Left renal cortex interstitium (tissue), 4 donors: Measurements from ENCODE around the gene XCL1. TPM values are rescaled to one million over a fixed set of nuclear protein-coding genes. Genes with fewer than 3 reads are reported as not detected.
"Not testable (repeated sequence)": the region's sequence is repeated elsewhere in the genome, so short reads cannot be mapped to it uniquely, and the experiment has no call there.

ENCODE experiments used
- DNase-seq, 4 donors: peaks; one replicate each; pipeline ENCODE4 v3.0.0-alpha.2; 2013; ENCODE audit warnings: low read depth in 4 of 4, low spot score in 2 of 4, missing footprints in 1 of 4
- polyA plus RNA-seq, 4 donors: library from polyadenylated mRNA; unstranded; fragments of 120-200 nt; gene quantifications; one replicate each; pipeline ENCODE4 v1.2.1, GENCODE V29; 2013; ENCODE audit not compliant: insufficient read length in 4 of 4

Gene XCL1, protein sequence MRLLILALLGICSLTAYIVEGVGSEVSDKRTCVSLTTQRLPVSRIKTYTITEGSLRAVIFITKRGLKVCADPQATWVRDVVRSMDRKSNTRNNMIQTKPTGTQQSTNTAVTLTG
- polyA plus RNA-seq: not detected

DNA sequence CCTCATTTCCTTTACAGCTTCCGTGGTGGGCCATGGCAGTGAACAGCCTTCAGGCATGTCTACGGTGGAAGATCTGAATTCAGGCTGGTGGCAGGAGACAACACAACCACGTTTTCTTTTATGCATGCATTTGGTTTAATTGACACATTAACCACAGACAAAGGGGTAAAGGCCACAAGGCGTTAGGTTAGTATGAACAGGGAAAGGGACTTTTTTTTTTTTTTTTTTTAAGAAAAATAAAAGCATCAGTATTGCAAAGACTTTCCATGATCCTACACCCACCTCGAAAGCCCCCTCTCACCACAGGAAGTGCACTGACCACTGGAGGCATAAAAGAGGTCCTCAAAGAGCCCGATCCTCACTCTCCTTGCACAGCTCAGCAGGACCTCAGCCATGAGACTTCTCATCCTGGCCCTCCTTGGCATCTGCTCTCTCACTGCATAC, at the start of gene XCL1:
TSS of gene XCL1 (plus strand) at position 361 of the 444 bp plus-strand sequence. CDS start at position 394, 33 bp downstream.
- DNase-seq: not testable (repeated sequence)

DNA sequence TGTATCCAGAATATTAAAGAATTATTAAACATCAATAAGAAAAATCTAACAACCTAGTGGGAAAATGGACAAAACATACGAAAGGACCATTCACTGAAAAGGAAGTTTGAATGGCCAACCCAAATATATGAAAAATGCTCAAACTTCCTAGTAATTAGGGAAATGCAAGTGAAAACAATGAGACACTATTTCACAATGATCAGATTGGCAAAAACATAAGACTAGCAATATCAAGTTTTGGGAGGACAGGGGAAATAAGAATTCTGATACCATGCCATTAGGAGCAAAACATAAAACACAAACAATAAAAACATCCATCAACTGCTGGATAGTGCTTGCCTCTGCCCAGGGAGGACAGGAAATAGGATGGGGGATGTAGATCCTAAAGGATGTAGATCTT, 46.9 kb upstream of the XCL1 start:
- DNase-seq: peak in 1 of 4 donors; percentile 6

DNA sequence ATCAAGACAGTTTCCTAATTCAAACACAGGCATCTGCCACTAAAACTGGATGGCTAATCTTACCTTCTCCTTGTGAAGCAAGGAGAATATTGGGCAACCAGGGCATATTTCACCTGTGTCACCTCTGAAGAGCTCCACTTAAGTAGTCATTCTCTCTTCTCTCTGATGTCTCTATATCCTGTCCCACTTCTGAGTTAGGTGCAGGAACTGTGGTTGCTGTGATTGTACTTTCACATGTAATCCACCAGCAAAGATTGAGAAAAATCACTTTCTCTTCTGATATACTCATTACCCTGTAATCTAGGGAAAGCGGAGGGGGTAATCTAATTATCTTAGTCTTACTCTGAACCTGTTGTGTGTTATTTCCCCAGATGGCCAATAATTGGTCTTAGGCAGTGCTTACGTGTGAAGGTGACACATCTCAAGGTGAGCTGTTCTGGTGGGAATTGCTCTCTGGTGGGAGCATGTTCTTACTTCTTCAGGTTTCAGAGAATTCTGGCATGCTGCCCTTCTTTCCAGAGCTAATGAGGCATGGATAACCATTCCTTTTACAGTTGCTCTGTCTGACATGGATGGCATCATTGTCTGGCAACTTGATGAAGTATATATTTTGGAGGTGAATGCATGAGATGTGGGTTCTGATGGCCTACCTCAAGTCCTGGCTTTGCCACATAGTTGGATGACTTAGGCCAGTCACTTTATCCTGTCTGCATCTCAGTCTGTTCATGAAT, 44.6 kb upstream of the XCL1 start:
- DNase-seq: no peak

DNA sequence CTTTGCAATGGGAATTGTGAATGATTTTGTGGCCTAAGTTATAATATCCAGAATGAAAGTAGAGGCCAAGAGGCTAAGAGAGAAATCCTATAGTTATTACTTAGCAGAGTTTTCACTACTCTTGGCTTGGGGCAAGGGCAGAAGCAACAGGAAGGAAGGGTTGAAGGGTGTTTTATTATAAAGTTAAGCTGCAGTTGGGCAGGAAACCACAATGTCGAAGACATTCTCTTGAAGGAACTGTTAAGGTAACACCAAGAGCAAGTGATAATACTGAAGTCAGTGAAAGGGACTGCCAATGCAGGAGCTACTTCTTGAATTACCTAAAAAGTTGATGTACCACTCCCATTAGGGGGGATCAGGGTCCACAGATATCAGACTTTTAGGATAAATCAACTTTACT, 40.9 kb upstream of the XCL1 start:
- no peak for DNase-seq

DNA sequence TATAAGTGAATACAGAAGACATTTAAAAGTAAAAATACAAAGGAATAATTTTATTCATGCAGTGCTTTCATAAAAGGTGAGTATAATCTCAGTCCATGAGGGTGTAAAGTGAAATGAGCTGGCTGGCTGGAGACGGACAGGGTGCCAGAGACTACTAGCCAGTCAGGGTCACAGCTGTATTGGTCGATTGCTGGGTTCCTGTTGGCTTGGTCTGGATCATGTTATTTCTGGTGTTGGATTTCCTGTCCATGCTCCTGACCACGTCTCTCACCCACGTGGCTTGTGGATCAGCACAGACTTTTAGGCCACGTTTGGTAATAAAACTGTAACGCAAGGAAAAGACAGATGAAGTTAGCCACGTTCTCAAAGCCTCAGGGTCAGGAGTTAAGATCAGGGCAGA, 35.6 kb upstream of the XCL1 start:
- DNase-seq: not testable (repeated sequence)

DNA sequence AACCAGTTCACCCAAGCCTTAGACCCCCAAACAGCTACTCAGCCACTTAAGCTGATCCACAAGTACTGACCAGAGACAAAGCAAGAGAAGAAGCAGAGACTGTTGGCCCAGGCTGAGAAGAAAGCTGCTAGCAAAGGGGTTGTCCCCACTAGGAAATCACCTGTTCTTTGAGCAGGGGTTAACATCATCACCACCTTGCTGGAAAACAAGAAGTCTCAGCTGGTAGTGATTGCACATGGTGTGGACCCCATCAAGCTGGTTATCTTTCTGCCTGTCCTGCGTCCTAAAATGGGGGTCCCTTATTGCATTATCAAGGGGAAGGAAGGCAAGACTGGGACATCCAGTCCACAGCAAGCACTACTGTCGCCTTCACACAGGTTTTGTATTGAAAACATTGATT, 33.4 kb upstream of the XCL1 start:
- DNase-seq: not testable (repeated sequence)

DNA sequence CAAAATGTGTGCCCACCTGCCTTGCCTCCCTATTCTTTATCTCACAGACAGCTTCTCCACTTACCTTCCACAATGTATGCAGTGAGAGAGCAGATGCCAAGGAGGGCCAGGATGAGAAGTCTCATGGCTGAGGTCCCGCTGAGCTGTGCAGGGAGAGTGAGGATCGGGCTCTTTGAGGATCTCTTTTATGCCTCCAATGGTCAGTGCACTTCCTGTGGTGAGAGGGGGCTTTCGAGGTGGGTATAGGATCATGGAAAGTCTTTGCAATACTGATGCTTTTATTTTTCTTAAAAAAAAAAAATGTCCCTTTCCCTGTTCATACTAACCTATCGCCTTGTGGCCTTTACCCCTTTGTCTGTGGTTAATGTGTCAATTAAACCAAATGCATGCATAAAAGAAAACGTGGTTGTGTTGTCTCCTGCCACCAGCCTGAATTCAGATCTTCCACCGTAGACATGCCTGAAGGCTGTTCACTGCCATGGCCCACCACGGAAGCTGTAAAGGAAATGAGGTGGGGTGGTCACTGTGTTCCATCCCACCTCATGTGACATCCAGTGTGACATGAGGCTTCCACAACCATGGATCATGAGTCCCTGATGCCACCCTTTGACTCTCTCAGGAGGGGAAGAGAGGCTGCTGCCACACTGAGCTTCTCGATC, 32.4 kb upstream of the XCL1 start, which contains the start of gene XCL2:
TSS of gene XCL2 (minus strand) at position 158 of the 659 bp plus-strand sequence. CDS start at position 125, 33 bp downstream.
- DNase-seq: not testable (repeated sequence)

DNA sequence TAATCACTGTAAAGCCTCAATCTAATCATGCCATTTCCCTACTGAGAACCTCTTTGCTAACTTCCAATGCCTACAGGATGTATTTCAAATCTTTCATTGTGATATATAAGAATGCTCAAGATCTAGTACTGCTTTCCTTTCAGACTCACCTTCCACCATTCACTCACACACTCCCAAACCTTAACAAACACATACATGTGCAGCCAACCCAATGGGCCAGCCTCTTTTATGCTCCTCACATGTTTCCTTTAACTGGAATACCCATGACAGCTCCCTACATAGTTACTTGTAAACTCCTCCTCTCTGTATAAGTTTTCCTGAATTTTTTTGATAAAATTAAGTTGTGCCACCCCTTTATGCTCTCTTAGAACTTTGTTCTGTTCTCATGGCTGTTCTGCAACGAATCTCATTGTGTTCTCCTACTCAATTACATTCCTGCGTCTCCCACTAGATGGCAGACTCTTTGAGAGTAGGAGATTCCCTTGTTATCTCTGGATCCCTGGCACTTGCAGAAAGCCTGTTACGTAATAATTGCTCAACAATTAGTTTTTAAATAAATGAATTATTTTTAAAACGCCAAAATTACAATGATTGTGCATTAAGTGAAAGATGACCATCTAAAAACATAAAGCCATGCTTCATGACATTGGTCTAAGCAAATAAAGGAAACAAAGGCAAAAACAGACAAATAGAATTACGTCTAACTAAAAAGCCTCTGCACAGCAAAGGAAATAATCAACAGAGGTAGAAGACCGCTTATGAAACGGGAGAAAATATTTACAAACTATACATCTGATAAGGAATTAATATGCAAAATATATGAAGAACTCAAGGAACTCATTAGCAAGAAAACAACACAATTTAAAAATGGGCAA, 30.5 kb upstream of the XCL1 start:
- DNase-seq: not testable (repeated sequence)

DNA sequence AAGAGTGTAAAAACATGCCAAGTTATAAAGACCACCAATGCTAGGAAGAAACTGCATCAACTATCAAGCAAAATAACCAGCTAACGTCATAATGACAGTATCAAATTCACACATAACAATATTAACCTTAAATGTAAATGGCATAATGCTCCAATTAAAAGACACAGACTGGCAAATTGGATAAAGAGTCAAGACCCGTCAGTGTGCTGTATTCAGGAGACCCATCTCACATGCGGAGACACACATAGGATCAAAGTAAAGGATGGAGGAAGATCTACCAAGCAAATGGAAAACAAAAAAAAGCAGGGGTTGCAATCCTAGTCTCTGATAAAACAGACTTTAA, 29.9 kb upstream of the XCL1 start:
- DNase-seq: not testable (repeated sequence)

DNA sequence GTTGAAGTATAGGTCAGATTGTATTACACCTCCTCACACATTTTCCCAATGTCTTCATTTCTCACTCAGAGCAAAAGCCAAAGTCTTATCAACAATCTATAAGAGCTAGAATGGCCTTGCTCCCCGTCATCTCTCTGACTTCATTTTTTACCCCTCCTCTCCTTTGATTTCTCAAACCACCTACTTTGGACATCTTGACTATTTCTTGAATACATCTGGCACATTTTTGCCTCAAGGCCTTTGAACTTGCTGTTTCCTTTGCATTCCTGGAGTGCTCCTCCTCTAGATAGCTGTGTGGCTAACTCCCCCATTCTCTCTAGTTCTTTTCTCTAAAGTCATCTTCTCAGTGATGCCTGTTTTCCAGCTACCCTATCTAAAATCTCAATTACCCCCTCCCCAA, 25.4 kb upstream of the XCL1 start:
- no peak for DNase-seq

DNA sequence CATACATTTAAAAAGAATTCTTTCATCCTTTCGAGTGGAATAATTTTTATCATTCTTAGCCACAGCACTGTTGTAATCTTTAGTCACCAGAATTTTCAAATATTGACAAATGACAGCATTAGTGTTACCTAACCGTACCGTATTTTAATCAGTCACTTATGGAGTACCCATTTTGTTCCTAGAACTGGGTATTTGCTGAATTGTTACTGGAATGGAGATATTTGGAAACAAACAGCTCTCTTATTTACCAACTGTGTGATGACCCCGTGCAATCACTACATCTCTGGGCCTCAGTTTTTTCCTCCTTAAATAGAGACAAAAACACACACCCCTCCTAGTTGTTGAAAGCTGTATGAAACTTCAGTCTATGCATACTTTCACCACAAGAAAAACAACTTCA, 24.7 kb upstream of the XCL1 start:
- DNase-seq: no peak

DNA sequence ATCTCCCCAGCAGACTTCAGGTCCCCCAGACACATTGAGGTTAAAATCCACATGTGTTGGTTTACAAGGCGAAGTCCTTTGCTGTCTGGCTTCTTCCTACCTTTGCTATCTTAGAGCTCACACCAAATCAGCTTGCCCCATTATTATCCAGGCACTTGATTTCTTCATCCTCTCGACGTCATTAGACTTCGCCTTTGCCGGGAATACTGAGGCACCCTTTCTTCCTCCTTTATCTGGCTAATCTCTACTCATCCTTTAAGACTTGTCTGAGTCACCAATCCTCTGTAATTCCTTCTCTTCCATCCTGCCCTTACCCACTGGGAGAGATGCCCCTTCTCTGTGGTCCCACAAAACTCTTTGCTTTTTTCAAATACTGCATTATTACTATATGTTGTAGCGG, 23.4 kb upstream of the XCL1 start:
- DNase-seq: no peak

DNA sequence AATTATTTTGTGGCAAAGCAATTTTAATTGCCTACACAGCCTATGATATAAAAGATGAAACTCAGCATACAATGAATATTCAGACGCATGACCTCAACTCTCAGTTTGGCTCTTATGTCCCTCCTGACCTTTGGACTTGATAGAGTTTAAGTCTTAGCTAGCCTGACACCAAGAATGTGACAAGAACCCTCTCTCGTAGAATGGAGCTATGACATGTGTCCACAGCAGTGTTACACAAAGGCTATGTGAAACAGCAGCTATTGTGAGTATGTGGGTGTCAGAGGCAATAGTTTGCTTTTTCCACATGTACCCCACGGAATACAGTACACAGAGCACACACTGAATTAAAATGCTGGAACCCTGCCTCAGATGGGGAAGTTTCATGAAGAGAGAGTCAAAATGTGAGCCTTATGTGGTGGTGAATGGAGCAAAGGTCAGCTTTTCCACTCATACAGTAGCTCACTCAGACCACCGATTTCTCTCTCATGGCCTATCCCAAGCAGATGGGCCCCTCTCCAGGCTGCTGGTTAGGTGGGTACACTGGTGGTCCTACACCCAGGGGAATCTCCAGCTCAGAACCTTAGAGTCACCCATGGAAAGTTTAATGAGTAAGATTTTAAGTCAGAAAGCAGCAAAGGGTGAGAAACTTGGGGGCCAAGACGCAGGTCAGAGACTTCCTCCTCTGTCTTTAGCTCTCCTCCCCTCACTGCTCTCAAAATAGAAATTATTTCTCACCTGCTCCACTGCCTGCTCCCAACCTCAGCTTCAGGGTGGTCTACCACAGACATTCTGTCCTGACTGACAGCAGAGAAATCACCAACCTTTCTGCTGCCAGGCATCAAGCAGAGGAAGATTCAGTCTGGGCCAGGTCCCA, 22.5 kb upstream of the XCL1 start:
- DNase-seq: no peak

DNA sequence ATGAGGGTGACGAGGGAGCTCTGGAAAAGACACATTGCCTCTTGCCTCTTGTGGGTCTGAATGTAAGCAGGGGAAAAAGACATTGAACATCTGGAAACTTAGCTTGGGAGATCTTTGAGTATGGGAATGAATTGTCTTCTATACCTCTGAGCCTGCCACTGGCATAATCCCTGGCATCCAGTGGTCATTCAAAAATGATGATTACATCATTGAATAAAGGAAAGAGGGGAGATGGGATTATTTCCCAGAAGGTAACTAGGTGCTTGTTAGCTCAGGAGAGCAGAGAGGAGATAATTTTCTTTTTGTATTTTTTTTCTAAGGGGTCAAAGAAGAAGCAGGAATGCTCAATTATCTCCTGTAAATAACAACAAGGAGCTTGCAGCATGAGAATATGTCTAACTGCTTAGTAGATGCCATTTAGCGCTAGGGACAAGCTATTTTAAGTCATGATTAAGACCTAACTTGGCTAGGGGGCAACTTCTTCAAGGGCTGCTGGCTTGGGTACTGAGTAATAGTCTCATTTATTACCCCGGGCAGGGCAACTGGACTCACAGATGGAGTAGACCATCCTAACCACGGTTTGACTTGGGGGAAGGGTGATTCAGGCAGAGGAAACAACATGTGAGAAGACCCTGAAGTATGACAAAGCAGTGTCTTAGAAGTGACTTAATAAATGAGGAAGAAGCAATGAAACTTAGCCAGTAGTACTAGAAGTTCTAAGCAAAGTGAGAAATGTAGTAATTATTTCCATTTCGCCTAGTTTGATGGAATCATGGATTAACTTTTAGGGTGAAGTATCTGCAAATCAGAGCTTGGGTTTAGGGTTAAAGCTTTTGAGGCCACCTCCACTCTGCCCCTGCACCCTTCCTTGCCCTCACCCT, 21.6 kb upstream of the XCL1 start:
- DNase-seq: no peak

DNA sequence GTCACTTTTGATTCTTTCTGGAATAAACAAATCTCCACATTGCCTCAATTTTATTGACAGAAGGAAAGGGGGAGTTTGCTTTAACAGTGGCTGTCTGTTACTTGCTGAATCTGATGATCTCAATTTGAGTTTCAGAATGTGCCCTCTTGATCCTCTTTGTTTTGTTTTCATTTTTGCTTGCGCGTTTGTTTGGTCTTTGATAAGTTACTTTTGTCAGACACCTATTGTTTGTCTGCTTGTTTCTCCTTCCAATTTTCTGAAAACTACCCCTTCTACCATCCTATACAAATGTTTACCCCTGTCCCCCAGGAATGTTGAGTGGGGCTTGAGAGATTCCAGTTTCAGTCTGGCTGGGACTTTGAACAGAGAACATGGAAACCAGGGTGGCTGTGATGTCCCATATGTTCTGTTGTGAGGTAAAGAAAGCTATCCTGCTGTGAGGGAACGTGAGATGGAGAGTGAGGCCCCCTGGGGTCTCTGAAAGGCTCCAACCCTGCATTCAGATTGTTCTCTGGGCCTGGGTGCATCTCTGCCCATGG, 20.8 kb upstream of the XCL1 start:
- DNase-seq: no peak

DNA sequence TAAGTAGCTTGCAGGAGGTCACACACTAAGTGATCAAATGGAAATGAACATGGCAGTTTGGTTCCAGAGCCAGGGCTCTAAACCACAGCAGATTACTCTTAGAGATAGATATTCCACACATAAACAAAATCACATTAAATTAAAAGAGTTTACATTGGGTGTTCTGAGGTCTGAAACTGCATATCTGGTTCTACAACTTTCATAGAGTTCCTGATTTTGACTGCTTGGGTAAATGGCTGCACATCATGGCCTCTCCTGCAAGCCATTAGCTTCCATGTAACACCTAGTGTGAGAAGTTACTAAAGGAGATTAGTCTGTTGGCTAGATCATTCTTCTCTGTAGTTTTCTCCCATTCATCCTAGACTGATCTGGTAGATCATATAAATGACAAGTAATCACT, 19.8 kb upstream of the XCL1 start:
- DNase-seq: no peak

DNA sequence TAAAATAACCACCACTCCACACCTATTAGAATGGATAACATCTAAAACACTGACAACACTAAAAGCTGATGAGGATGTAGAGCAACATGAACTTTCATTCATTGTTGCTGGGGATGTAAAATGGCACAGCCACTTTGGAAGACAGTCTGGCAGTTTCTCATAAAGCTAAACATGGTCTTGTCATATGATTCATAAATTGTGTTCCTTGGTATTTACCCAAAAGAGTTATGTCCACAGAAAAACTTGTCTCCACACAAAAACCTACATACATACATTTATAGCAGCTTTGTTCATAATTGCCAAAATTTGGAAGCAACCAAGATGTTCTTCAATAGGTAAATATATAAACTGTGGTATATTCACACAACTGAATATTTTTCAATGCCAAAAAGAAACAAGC, 16.0 kb upstream of the XCL1 start:
- no peak for DNase-seq

DNA sequence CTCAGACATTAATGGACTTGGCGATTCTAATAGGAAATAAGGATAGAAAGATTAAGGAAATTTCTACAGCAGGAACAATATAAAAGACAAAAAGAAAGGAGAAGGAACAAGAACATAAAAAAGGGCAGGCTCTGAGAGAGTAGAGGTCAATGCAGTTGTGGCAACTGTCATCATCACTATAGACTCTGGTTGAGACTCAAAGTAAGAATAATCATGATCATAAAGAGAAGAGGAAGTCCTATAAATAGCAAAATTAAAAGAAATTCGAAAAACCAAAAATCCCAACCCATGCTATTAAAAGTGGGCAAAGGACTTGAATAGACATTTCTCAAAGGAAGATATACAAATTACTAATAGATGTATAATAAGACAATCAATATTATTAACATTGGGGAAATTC, 14.4 kb upstream of the XCL1 start:
- no peak for DNase-seq

DNA sequence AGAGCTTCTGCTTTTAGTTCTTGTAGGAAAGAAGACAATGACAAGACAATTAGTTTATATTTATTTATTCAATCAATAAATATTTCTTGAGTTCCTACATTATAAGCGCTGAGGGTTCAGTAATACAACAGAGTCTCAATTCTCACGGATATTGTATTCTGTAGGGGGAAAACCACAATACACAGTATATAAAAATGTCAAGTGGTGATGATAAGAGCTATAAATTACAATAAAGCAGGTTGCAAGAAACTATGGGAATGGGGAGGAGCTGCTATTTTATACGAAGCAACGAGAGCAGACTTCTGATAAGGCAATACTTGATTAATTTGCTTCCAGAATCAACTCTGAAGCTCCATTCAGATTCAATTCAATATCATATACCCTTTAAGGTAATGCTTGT, 10.6 kb upstream of the XCL1 start:
- DNase-seq: no peak
